Activated naive CD4-positive, alpha-beta T cell treated with anti-CD3 and anti-CD28 coated beads, Interleukin-2, amount 50 U/mL, for 24 hours (primary cell): ENCODE measurements around the gene LTBP1.
"Not testable (repeated sequence)": the region's sequence is repeated elsewhere in the genome, so short reads cannot be mapped to it uniquely, and the experiment has no call there.

Source experiments
- H3K27ac Mint-ChIP-seq: one replicate; pipeline ENCODE4 v1.8.0; 2021; ENCODE audit warnings: mild to moderate bottlenecking, mixed read lengths
- H3K27me3 Mint-ChIP-seq: one replicate; pipeline ENCODE4 v1.8.0; 2021; ENCODE audit warnings: mixed read lengths
- H3K36me3 Mint-ChIP-seq: one replicate; pipeline ENCODE4 v1.8.0; 2021; ENCODE audit warnings: mixed read lengths
- H3K4me1 Mint-ChIP-seq: one replicate; pipeline ENCODE4 v1.8.0; 2021; ENCODE audit warnings: mixed read lengths
- H3K4me3 Mint-ChIP-seq: one replicate; pipeline ENCODE4 v1.8.0; 2021; ENCODE audit warnings: mild to moderate bottlenecking, mixed read lengths
- H3K9me3 Mint-ChIP-seq: one replicate; pipeline ENCODE4 v1.8.0; 2021; ENCODE audit warnings: mixed read lengths

LTBP1 gene

GRCh38 chr2:33216508-33217182, 269.9 kb downstream of the LTBP1 start:
- Mint-ChIP-seq H3K27me3 (peaks cover 5% of the 10 kb centered on the region), H3K9me3 (no peaks in the 10 kb centered on the region), H3K27ac (no peak overlapping the region), H3K4me1 (no peaks in the 10 kb centered on the region), H3K36me3 (no peaks in the 10 kb centered on the region), H3K4me3 (no peak overlapping the region)

GRCh38 chr2:33217406-33217805, 270.7 kb downstream of the LTBP1 start:
- Mint-ChIP-seq H3K27me3 (peaks cover 6% of the 10 kb centered on the region), H3K36me3 (no peaks in the 10 kb centered on the region), H3K27ac (no peak overlapping the region), H3K4me3 (no peak overlapping the region), H3K9me3 (no peaks in the 10 kb centered on the region), H3K4me1 (no peaks in the 10 kb centered on the region)

GRCh38 chr2:33219114-33219513, 272.4 kb downstream of the LTBP1 start:
- H3K27me3 Mint-ChIP-seq, result peaks cover 6% of the 10 kb centered on the region
- no peaks in the 10 kb centered on the region for H3K36me3 Mint-ChIP-seq
- H3K4me1 Mint-ChIP-seq, result no peaks in the 10 kb centered on the region
- H3K4me3 Mint-ChIP-seq, result no peak overlapping the region
- no peak overlapping the region for H3K27ac Mint-ChIP-seq
- H3K9me3 Mint-ChIP-seq, result no peaks in the 10 kb centered on the region

DNA sequence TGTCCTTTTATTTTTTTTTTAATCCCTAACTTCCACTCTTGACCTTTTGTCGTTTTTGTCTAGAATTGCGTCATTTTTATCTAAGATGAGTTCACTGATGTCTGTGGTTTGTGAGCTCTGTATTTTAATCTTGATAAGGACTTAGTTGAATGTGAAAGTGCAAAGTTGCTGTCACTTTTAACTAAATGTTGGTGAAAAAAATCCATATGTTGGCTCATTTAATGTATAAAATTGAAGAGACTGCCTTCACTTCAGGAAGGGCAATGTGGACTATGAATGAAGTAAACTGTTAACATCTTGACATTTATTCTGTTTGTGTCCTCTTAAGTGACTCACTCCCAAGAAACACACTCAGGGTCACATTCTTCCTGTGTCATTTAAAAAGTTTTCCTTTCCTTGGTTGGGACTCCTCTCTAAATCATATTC, 273.1 kb downstream of the LTBP1 start:
- no peaks in the 10 kb centered on the region for H3K9me3 Mint-ChIP-seq

GRCh38 chr2:33220533-33220932, 273.8 kb downstream of the LTBP1 start:
- H3K9me3 Mint-ChIP-seq, result no peaks in the 10 kb centered on the region
- H3K36me3 Mint-ChIP-seq, result no peaks in the 10 kb centered on the region
- peaks cover 6% of the 10 kb centered on the region for H3K27me3 Mint-ChIP-seq
- no peak overlapping the region for H3K4me3 Mint-ChIP-seq
- H3K4me1 Mint-ChIP-seq, result no peaks in the 10 kb centered on the region
- H3K27ac Mint-ChIP-seq, result no peak overlapping the region

More for the DNA sequence above, 273.1 kb downstream of the LTBP1 start:
- peaks cover 6% of the 10 kb centered on the region for H3K27me3 Mint-ChIP-seq
- H3K36me3 Mint-ChIP-seq, result no peaks in the 10 kb centered on the region
- no peaks in the 10 kb centered on the region for H3K4me1 Mint-ChIP-seq
- H3K27ac Mint-ChIP-seq, result no peak overlapping the region
- H3K4me3 Mint-ChIP-seq, result no peak overlapping the region

GRCh38 chr2:33221046-33221784, 274.5 kb downstream of the LTBP1 start:
- H3K9me3 Mint-ChIP-seq, result no peaks in the 10 kb centered on the region
- H3K4me3 Mint-ChIP-seq, result no peak overlapping the region
- peaks cover 6% of the 10 kb centered on the region for H3K27me3 Mint-ChIP-seq
- no peaks in the 10 kb centered on the region for H3K36me3 Mint-ChIP-seq
- H3K4me1 Mint-ChIP-seq, result no peaks in the 10 kb centered on the region
- H3K27ac Mint-ChIP-seq, result no peak overlapping the region

- Mint-ChIP-seq H3K4me3 (no peak overlapping the region), H3K27me3 (peaks cover 6% of the 10 kb centered on the region), H3K4me1 (no peaks in the 10 kb centered on the region), H3K9me3 (no peaks in the 10 kb centered on the region), H3K27ac (no peak overlapping the region), H3K36me3 (no peaks in the 10 kb centered on the region)
Observed at GRCh38 chr2:33222309-33222708, 275.6 kb downstream of the LTBP1 start.

GRCh38 chr2:33223856-33224255, 277.1 kb downstream of the LTBP1 start:
- H3K4me3 Mint-ChIP-seq, result no peak overlapping the region
- no peaks in the 10 kb centered on the region for H3K36me3 Mint-ChIP-seq
- peaks cover 6% of the 10 kb centered on the region for H3K27me3 Mint-ChIP-seq
- no peaks in the 10 kb centered on the region for H3K9me3 Mint-ChIP-seq
- H3K4me1 Mint-ChIP-seq, result no peaks in the 10 kb centered on the region
- no peak overlapping the region for H3K27ac Mint-ChIP-seq

DNA sequence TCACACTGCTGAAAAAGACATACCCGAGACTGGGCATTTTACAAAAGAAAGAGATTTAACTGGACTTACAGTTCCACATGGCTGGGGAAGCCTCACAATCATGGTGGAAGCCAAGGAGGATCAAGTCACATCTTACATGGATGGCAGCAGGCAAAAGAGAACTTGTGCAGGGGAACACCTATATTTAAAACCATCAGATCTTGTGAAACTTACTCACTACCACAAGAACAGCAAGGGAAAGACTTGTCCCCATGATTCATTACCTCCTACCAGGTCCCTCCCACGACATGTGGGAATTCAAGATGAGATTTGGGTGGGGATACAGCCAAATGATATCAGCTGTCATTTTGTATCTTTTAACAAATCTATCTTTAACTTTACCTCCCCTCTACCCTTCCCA, 278.6 kb downstream of the LTBP1 start:
- H3K9me3 Mint-ChIP-seq, result no peaks in the 10 kb centered on the region
- no peaks in the 10 kb centered on the region for H3K4me1 Mint-ChIP-seq
- no peak overlapping the region for H3K4me3 Mint-ChIP-seq
- no peaks in the 10 kb centered on the region for H3K36me3 Mint-ChIP-seq
- no peak overlapping the region for H3K27ac Mint-ChIP-seq
- peaks cover 9% of the 10 kb centered on the region for H3K27me3 Mint-ChIP-seq

- H3K27ac Mint-ChIP-seq, result no peak overlapping the region
- H3K36me3 Mint-ChIP-seq, result no peaks in the 10 kb centered on the region
- no peak overlapping the region for H3K4me3 Mint-ChIP-seq
- no peaks in the 10 kb centered on the region for H3K9me3 Mint-ChIP-seq
- no peaks in the 10 kb centered on the region for H3K4me1 Mint-ChIP-seq
- H3K27me3 Mint-ChIP-seq, result peaks cover 7% of the 10 kb centered on the region
Observed at GRCh38 chr2:33226546-33226945, 279.8 kb downstream of the LTBP1 start.

- peaks cover 13% of the 10 kb centered on the region for H3K27me3 Mint-ChIP-seq
- H3K36me3 Mint-ChIP-seq, result no peaks in the 10 kb centered on the region
- H3K4me3 Mint-ChIP-seq, result no peak overlapping the region
- no peak overlapping the region for H3K27ac Mint-ChIP-seq
- no peaks in the 10 kb centered on the region for H3K4me1 Mint-ChIP-seq
- no peaks in the 10 kb centered on the region for H3K9me3 Mint-ChIP-seq
Observed at GRCh38 chr2:33229646-33230045, 282.9 kb downstream of the LTBP1 start.

DNA sequence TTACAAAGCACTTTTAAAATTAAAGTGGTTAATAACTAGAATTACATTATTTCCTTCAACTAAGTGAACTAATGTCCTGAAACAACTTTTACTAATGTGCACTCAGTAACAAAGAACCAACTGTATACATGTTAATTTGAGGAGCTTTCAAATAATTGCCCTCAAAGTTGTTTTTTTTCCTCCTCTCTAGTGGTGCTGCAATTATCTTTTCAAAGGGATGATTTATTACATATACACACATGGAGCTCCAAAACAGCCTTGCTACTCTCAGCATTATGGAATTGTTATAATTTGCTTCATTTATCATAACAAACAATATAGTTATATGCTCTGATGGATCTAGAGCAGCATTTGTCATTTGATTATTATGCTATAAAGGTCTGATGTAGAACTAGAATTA, 283.4 kb downstream of the LTBP1 start:
- no peaks in the 10 kb centered on the region for H3K9me3 Mint-ChIP-seq
- no peaks in the 10 kb centered on the region for H3K36me3 Mint-ChIP-seq
- H3K4me3 Mint-ChIP-seq, result no peak overlapping the region

DNA sequence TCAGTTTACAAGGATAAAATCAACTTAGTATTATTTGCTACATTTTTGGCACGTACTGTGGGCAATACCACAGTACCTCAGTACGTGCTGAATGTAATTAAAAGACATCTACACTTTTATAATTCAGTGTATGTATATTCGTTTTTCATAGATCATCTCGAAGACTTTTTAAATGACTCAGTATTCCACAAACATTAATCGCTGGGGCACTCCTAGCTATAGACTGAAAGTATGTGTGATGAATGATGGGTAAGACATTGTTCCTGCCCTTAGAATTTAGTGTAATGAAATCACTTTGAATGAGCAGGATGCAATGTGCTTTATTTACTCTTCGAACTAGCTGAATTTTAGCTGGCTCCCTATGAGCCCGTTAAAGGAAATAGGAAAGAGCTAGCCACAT, 284.1 kb downstream of the LTBP1 start:
- no peaks in the 10 kb centered on the region for H3K9me3 Mint-ChIP-seq
- H3K4me1 Mint-ChIP-seq, result no peaks in the 10 kb centered on the region
- H3K36me3 Mint-ChIP-seq, result no peaks in the 10 kb centered on the region
- peaks cover 13% of the 10 kb centered on the region for H3K27me3 Mint-ChIP-seq
- no peak overlapping the region for H3K4me3 Mint-ChIP-seq
- H3K27ac Mint-ChIP-seq, result no peak overlapping the region

More for the DNA sequence above, 283.4 kb downstream of the LTBP1 start:
- Mint-ChIP-seq H3K27me3 (peaks cover 13% of the 10 kb centered on the region), H3K27ac (no peak overlapping the region), H3K4me1 (no peaks in the 10 kb centered on the region)

DNA sequence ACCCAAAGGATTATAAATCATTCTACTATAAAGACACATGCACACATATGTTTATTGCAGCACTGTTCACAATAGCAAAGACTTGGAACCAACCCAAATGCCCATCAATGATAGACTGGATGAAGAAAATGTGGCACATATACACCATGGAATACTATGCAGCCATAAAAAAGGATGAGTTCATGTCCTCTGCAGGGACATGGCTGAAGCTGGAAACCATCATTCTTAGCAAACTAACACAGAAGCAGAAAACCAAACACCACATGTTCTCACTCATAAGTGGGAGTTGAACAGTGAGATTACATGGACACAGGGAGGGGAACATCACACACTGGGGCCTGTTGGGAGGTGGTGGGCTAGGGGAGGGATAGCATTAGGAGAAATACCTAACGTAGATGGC, 288.8 kb downstream of the LTBP1 start:
- H3K36me3 Mint-ChIP-seq, H3K4me3 Mint-ChIP-seq, H3K9me3 Mint-ChIP-seq, H3K4me1 Mint-ChIP-seq, H3K27me3 Mint-ChIP-seq, H3K27ac Mint-ChIP-seq: not testable (repeated sequence)

DNA sequence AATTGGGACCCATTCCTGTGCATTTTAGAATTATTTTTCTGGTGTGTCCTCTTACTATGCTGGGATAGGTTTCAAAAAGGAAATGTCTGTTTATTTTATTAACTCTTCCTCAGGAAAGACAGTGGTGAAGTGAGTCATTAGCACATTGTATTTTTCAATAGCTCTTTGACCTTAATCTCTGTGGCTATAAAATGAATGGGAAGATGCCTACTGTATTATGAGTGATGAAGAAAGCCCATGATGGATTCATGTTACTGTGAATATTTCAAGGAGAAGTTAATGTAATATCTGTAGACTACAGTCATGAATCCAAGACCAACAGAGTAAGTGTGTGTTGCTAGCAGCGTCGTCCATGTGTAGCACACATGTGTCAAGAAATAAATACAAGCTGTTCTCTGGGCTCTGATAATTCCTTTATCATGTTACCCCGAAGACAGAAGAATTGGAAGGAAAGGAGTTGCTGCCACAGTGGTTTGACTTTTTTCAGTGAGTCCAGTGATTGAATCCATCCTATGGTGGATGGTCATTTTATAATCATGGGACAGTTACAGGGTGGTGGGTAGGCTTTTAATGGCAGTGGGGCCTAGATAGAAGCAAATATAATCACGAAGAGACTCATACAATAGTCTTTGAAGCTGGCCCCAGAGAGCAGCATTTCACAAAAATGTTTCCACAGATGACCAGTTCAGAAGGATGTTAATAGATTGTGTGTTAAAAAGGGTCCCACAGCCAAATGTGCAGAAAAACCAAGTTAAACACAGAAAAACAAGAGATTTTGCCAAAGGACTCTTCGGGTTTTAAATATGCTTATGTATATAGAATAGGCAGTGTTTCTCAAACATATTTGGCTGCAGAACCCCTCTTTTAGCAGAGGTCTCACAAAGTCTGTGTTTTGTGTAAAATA, 290.0 kb downstream of the LTBP1 start:
- peaks cover 7% of the 10 kb centered on the region for H3K27me3 Mint-ChIP-seq
- no peaks in the 10 kb centered on the region for H3K9me3 Mint-ChIP-seq
- no peaks in the 10 kb centered on the region for H3K36me3 Mint-ChIP-seq
- H3K27ac Mint-ChIP-seq, result no peak overlapping the region
- no peak overlapping the region for H3K4me3 Mint-ChIP-seq
- no peaks in the 10 kb centered on the region for H3K4me1 Mint-ChIP-seq

GRCh38 chr2:33238111-33238510, 291.4 kb downstream of the LTBP1 start:
- Mint-ChIP-seq H3K27me3 (peaks cover 4% of the 10 kb centered on the region), H3K4me1 (no peaks in the 10 kb centered on the region), H3K36me3 (no peaks in the 10 kb centered on the region), H3K9me3 (no peaks in the 10 kb centered on the region), H3K27ac (no peak overlapping the region), H3K4me3 (no peak overlapping the region)
